HAP-1 (cell line): ENCODE measurements around the gene NEK10.

Source experiments
- DNase-seq, 2 experiments: peaks; one replicate each; pipeline ENCODE4 v3.0.0-alpha.2; 2016 to 2020; ENCODE audit warnings: low spot score in 2 of 2
- H3K27me3 ChIP-seq: fragments of 250-450 bp; sonication (Bioruptor Pico); 2 replicates; pipeline ENCODE4 v1.5.1; 2020; ENCODE audit warnings: low read depth, mild to moderate bottlenecking, moderate library complexity
- H3K36me3 ChIP-seq: fragments of 250-450 bp; sonication (Bioruptor Pico); replicated peaks from 2 replicates; pipeline ENCODE4 v1.5.1; 2020; ENCODE audit warnings: mild to moderate bottlenecking
- H3K4me1 ChIP-seq: fragments of 250-450 bp; sonication (Bioruptor Pico); 2 replicates; pipeline ENCODE4 v1.5.1; 2020; ENCODE audit warnings: mild to moderate bottlenecking
- H3K4me3 ChIP-seq: fragments of 250-450 bp; sonication (Bioruptor Pico); 2 replicates; pipeline ENCODE4 v1.5.1; 2020; ENCODE audit warnings: mild to moderate bottlenecking, moderate library complexity
- H3K9me3 ChIP-seq: fragments of 250-450 bp; sonication (Bioruptor Pico); 2 replicates; pipeline ENCODE4 v1.5.1; 2020; ENCODE audit warnings: mild to moderate bottlenecking, moderate library complexity
- in situ Hi-C: fragments of 300-500 bp; cut with MboI; formaldehyde crosslinking; loops from 3 replicates; pipeline ENCODE4 v1.14.3; 2020; ENCODE audit warnings: low sequenced_read_pairs, inconsistent platforms, mixed read lengths

Gene NEK10

GRCh38 chr3:27186013-27186412 lies 183.2 kb downstream of the NEK10 start:
- no peaks in the 10 kb centered on the region for H3K9me3 ChIP-seq
- H3K36me3 ChIP-seq: no peaks in the 10 kb centered on the region
- no peak overlapping the region for H3K4me3 ChIP-seq
- no peaks in the 10 kb centered on the region for H3K4me1 ChIP-seq
- no peak for DNase-seq
- H3K27me3 ChIP-seq: no peaks in the 10 kb centered on the region
- in situ Hi-C loops: no loop called here

DNA sequence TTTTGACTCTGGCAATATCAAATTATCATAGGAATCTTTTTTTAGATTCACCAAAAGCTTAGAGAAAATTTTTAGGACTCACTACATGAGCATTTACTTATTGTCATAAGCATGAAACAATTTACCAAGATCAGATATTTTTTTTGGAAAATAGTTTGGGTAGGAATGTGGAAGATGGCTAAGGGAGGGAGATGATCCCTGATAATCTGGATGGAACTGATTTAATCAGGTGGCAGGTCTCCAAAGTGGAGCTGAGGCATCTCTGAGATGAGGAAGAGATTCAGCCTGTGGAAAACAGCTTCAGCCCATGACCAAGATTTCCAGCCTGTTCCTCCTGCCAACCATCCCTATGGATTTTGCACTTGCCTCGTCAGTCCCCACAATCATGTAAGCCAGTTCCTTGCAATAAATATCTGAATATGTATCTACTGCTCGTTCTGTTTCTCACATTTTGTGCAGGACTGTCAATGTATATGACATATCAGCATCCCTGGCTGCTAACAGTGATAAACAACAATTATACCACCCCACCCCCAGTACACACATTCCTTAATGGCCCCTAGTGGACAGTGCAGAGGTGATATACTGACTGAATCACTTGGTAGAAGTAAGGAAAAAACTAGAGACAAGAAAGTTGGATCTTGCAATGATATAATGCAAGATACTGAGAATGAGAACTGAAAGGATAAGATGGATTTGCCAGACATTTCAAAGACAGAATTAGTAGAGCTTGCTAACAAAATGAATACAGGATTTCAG lies 183.8 kb downstream of the NEK10 start:
- DNase-seq: no peak
- Histone ChIP-seq H3K9me3 (no peaks in the 10 kb centered on the region), H3K4me3 (no peak overlapping the region), H3K36me3 (no peaks in the 10 kb centered on the region), H3K27me3 (no peaks in the 10 kb centered on the region), H3K4me1 (no peaks in the 10 kb centered on the region)
- in situ Hi-C loops: no loop called here

GRCh38 chr3:27184261-27184660 lies 184.9 kb downstream of the NEK10 start:
- Histone ChIP-seq H3K27me3 (no peaks in the 10 kb centered on the region), H3K4me1 (no peaks in the 10 kb centered on the region), H3K4me3 (no peak overlapping the region), H3K36me3 (no peaks in the 10 kb centered on the region), H3K9me3 (no peaks in the 10 kb centered on the region)
- in situ Hi-C loops: no loop called here
- DNase-seq: no peak

GRCh38 chr3:27176256-27176655 lies 192.9 kb downstream of the NEK10 start:
- Histone ChIP-seq H3K4me3 (no peak overlapping the region), H3K36me3 (no peaks in the 10 kb centered on the region), H3K4me1 (no peaks in the 10 kb centered on the region), H3K9me3 (no peaks in the 10 kb centered on the region), H3K27me3 (no peaks in the 10 kb centered on the region)
- in situ Hi-C loops: no loop called here
- no peak for DNase-seq

DNA sequence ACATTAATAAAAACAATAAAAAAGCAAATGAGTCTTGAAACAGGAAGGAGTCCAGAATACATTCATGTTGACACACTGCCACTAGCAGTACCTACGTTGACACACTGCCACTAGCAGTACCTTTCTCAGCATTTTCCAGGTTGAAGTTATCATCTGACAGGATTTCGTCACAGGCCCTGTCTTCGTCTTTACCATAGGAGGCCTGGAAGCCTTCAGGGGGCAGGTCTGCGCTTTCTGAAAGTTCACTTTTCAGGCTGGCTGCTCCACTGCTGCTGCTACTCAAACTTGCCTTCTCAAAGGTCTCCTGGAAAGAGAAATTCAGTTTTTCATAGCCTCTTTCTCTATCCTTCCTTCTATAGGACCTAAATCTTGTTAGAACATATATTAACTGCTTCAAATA lies 194.7 kb downstream of the NEK10 start:
- in situ Hi-C loops: no loop called here

GRCh38 chr3:27171113-27171512 lies 198.1 kb downstream of the NEK10 start:
- no peak for DNase-seq
- Histone ChIP-seq H3K27me3 (no peaks in the 10 kb centered on the region), H3K9me3 (no peaks in the 10 kb centered on the region), H3K4me1 (no peaks in the 10 kb centered on the region), H3K36me3 (no peaks in the 10 kb centered on the region), H3K4me3 (no peak overlapping the region)
- in situ Hi-C loops: no loop called here

More for the DNA sequence above, 194.7 kb downstream of the NEK10 start:
- Histone ChIP-seq H3K4me1 (no peaks in the 10 kb centered on the region), H3K9me3 (no peaks in the 10 kb centered on the region), H3K27me3 (no peaks in the 10 kb centered on the region), H3K36me3 (no peaks in the 10 kb centered on the region), H3K4me3 (no peak overlapping the region)
- no peak for DNase-seq

DNA sequence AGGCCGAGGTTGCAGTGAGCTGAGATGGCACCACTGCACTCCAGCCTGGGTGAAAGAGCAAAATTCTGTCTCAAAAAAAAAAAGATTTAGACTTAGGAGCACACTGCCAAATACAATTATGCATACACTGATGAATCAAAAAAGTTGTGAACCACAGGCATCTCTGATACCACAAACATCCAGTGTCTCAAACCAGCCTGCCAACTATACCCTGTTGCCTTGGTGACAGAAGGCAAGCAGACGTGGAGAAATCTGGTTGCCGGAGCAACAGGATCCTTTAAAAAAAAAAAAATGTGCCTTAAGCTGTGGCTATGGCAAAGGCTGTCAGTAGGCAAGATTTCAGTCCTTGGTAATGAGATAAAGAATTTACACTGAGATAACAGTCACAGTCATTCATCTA lies 202.3 kb downstream of the NEK10 start:
- DNase-seq: no peak
- H3K4me1 ChIP-seq: no peaks in the 10 kb centered on the region
- in situ Hi-C loops: no loop called here
- H3K36me3 ChIP-seq: no peaks in the 10 kb centered on the region
- no peak overlapping the region for H3K4me3 ChIP-seq
- no peaks in the 10 kb centered on the region for H3K9me3 ChIP-seq
- H3K27me3 ChIP-seq: no peaks in the 10 kb centered on the region

DNA sequence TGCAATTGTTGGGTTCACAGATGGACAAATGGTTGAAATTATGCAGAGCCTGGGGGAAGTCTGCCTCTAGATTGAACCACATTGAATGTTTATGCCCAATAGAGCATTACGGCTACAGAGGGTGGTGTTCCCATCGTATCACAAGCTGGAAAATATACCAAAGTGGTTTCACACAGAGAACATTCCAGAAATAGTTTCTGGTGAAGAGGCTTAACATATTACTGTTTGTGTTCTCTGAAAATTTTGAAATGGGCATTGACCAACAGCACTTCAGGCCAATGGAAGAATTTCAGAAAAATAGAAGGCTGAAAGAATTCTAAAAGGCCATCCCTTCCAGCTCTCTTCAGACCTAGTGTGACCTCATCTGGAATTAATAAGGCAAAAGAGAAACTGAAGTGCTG lies 203.9 kb downstream of the NEK10 start:
- Histone ChIP-seq H3K4me1 (no peaks in the 10 kb centered on the region), H3K27me3 (no peaks in the 10 kb centered on the region), H3K36me3 (no peaks in the 10 kb centered on the region), H3K4me3 (no peak overlapping the region), H3K9me3 (no peaks in the 10 kb centered on the region)
- no peak for DNase-seq
- in situ Hi-C loops: no loop called here

GRCh38 chr3:27160779-27161287 lies 208.3 kb downstream of the NEK10 start:
- H3K36me3 ChIP-seq: no peaks in the 10 kb centered on the region
- H3K4me1 ChIP-seq: no peaks in the 10 kb centered on the region
- in situ Hi-C loops: no loop called here
- no peak overlapping the region for H3K4me3 ChIP-seq
- no peak for DNase-seq
- no peaks in the 10 kb centered on the region for H3K9me3 ChIP-seq
- no peaks in the 10 kb centered on the region for H3K27me3 ChIP-seq

- no peaks in the 10 kb centered on the region for H3K4me1 ChIP-seq
- no peaks in the 10 kb centered on the region for H3K36me3 ChIP-seq
- no peak for DNase-seq
- H3K4me3 ChIP-seq: no peak overlapping the region
- 0 out of 2 replicates have a peak, but pooled peaks cover 2% of the 10 kb centered on the region for H3K9me3 ChIP-seq
- in situ Hi-C loops: no loop called here
- no peaks in the 10 kb centered on the region for H3K27me3 ChIP-seq
Observed at GRCh38 chr3:27160146-27160545, 209.0 kb downstream of the NEK10 start.

DNA sequence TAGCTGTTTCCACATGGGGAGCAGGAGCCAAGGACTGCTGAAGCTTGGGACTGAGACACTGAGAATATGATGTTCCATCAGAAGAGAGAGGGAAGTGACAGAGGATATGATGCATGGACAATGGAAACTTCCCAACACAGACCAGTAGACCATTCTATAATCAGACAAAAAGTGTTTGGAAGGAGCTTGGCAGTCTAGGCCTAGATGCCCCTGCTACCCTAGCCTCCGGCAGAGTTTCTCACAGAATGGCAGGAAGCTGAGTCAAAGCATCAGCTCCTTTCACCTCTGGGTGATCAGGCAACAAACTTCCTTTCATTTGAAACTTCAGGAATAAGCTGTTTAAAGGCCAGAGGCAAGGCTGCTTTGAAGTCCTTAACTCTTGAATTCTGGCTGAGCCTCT lies 222.0 kb downstream of the NEK10 start:
- Histone ChIP-seq H3K4me1 (no peaks in the 10 kb centered on the region), H3K4me3 (no peak overlapping the region), H3K36me3 (no peaks in the 10 kb centered on the region), H3K27me3 (no peaks in the 10 kb centered on the region), H3K9me3 (no peaks in the 10 kb centered on the region)
- in situ Hi-C loops: no loop called here
- DNase-seq: no peak

DNA sequence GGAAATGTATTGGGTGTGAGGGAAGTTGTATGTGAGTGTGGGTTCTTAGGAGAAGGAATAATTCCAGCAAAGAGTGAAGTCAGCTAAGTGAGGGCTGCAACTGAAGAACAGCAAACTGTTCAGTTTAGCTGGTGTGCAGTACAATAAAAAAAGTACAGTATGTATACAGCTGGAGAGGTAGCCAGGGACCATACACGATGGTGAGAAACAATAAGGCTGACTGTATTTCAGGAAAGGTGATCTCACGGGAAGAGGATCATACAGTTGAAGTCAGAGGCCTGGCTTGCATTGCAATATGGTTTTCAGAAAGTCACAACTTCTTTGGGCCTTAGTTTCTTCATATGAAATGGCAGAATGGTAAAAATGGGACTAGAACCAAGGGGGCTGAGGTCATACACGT lies 222.4 kb downstream of the NEK10 start:
- in situ Hi-C loops: no loop called here
- H3K27me3 ChIP-seq: no peaks in the 10 kb centered on the region

GRCh38 chr3:27145719-27146118 lies 223.5 kb downstream of the NEK10 start:
- in situ Hi-C loops: no loop called here
- no peak overlapping the region for H3K4me3 ChIP-seq
- H3K4me1 ChIP-seq: no peaks in the 10 kb centered on the region
- no peak for DNase-seq
- no peaks in the 10 kb centered on the region for H3K27me3 ChIP-seq
- H3K9me3 ChIP-seq: no peaks in the 10 kb centered on the region
- H3K36me3 ChIP-seq: no peaks in the 10 kb centered on the region

More for the DNA sequence above, 222.4 kb downstream of the NEK10 start:
- Histone ChIP-seq H3K4me1 (no peaks in the 10 kb centered on the region), H3K9me3 (no peaks in the 10 kb centered on the region), H3K36me3 (no peaks in the 10 kb centered on the region), H3K4me3 (no peak overlapping the region)
- no peak for DNase-seq

DNA sequence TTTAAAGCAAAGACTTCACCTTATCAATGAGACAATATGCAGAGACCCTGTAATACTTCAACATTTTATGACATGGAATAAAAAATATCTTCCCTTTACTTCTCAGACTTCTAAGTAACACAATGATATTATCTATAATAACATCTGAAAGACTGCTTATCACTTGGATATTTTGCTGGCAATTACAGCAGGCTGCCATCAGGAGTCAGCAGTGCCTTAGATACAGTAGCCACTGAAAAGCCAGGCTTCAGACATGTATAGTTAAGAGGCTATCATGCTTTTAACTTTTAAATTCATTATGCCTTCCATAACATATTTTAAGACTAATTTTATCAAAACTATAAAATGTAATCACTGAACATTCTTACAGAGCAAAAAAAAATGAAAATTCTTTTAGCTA lies 227.5 kb downstream of the NEK10 start:
- Histone ChIP-seq H3K27me3 (peaks cover under 1% of the 10 kb centered on the region; the same call in 1 of the 2 replicates), H3K4me3 (no peak overlapping the region), H3K36me3 (no peaks in the 10 kb centered on the region), H3K4me1 (no peaks in the 10 kb centered on the region), H3K9me3 (no peaks in the 10 kb centered on the region)
- in situ Hi-C loops: no loop called here
- no peak for DNase-seq
